GM12874 (cell line): Measurements from ENCODE around the gene WDR20.

Source experiments
- CTCF ChIP-seq: IDR thresholded peaks from 2 replicates; pipeline ENCODE4 v1.5.1; 2011; ENCODE audit warnings: low read depth, mild to moderate bottlenecking, control low read depth, low read length, moderate library complexity; ENCODE audit not compliant: insufficient read depth

Gene WDR20

GRCh38 chr14:102225386-102225785 lies 85.7 kb downstream of the WDR20 start:
- TF ChIP-seq CTCF = no peak

- no peak for TF ChIP-seq CTCF
These were observed 86.2 kb downstream of the WDR20 start for GRCh38 chr14:102225936-102226335.

GRCh38 chr14:102226356-102227125 lies 86.8 kb downstream of the WDR20 start:
- no peak for TF ChIP-seq CTCF

GRCh38 chr14:102227184-102227964 lies 87.7 kb downstream of the WDR20 start:
- no peak for TF ChIP-seq CTCF

GRCh38 chr14:102229071-102229738 lies 89.5 kb downstream of the WDR20 start:
- no peak for TF ChIP-seq CTCF

- no peak for TF ChIP-seq CTCF
These were observed 90.0 kb downstream of the WDR20 start for GRCh38 chr14:102229739-102230092.

- no peak for TF ChIP-seq CTCF
These were observed 90.9 kb downstream of the WDR20 start for GRCh38 chr14:102230481-102231210.
